Bone marrow (tissue), 2 donors: ENCODE results near the gene STARD3NL.
"Not testable (repeated sequence)": the region's sequence is repeated elsewhere in the genome, so short reads cannot be mapped to it uniquely, and the experiment has no call there.

Source experiments
- DNase-seq, 2 donors: peaks; one replicate each; lab custom pipeline; 2025; lab: John Stamatoyannopoulos, UW

Gene STARD3NL

GRCh38 chr7:38269704-38270346 lies 91.8 kb downstream of the STARD3NL start:
- DNase-seq, result not testable (repeated sequence)

- DNase-seq, result not testable (repeated sequence)
These were observed 92.4 kb downstream of the STARD3NL start for GRCh38 chr7:38270405-38270804.

DNA sequence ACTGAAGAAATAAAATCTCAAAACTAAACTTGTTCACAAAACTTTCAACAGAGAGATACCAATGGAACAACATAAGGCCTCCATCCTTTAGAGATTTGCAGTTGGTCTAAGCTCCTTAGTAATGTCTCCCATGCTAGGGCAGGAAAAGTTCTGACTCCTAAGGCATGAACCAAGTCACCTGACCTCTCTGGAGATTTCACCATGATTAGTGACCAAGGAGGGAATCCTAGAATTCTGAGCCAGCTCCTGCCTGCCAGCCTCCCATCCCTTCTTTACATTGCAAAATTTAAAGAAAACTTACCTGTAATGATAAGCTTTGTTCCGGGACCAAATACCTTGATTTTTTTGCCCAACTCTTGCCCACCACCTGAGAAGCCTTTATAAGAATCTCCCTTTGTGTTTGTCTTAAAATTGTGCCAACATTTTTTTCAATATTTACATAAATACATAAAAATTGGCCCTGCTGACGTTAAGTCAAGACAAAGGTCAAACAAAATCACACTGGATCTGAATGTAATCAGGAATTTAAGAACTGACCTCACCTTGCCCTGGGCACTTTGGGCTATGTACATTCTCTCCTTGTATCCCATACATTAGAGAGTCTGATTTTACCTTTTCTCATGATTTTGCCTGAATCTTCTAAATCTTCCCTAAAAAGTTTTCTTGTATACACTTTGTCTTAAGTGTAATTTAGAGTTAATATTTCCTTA lies 95.4 kb downstream of the STARD3NL start, which contains the start of gene TARP:
Gene TARP (minus strand): TSS at position 351 of the 710 bp plus-strand sequence.
- no peak for DNase-seq

- no peak for DNase-seq
These were observed 96.4 kb downstream of the STARD3NL start for GRCh38 chr7:38274486-38274885.

DNA sequence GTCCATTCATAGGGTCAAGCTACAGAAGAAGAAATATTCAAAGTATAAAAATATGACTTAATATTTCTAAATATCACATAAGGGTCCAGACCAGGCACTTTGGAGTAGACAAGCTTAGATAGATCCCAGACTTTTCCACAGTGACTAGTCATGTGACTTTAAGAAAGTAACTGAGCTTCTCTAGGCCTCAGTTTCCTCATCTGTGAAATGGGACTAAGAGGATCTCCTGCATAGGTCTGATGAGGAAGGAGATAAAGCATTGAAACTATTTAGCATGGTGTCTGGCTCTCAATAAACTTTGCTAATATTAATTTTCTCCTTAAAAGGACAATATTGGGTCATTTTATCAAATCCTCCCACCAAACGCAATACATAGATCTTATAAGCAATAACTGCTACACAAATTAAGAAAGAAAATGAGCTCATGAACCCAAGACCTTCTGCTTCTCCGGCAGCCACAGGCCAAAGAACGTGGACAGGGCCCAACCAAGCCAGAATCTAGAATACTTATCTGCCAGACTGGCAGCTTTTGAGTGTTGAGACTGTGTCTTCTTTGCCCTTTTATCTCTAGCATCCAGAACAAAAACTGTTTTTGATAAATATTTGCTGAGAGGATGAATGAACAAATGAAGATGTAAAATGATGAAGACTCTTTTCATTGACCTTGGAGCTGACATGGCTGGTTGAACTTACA lies 97.0 kb downstream of the STARD3NL start:
- no peak for DNase-seq

- DNase-seq, result no peak
These were observed 98.2 kb downstream of the STARD3NL start for GRCh38 chr7:38276096-38276877.

DNA sequence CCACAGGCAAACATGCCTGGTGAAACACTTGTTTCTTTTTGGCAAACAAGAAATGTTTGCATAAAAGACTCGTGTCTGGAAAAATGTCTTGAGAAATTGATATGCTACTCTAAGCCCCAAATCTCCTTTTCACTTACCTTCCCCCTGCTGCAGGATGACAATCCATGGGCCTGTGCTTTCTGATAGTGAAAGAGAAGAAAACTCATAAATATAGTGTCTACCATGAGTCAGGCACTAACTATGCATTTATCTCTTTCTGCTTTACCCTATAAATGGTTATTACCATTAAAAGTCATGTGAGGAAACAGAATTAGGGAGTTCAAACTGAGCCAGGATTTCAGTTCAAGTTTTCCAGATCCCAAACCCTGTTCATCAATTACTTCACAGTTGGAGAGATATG lies 102.0 kb downstream of the STARD3NL start:
- DNase-seq, result no peak
